ENCODE data around the gene MROH2A. TPM values are rescaled to one million over a fixed set of nuclear protein-coding genes. Genes with fewer than 3 reads are reported as not detected.

MROH2A gene
- total RNA-seq, 1 experiment from 2014 or later, result 2.4 TPM

- DNase-seq (ENCODE audit: low spot score), result no peak
Observed at GRCh38 chr2:233837694-233838229, 59.6 kb downstream of the MROH2A start.

GRCh38 chr2:233838251-233838650, 60.1 kb downstream of the MROH2A start:
- DNase-seq (ENCODE audit: low spot score), result no peak

DNA sequence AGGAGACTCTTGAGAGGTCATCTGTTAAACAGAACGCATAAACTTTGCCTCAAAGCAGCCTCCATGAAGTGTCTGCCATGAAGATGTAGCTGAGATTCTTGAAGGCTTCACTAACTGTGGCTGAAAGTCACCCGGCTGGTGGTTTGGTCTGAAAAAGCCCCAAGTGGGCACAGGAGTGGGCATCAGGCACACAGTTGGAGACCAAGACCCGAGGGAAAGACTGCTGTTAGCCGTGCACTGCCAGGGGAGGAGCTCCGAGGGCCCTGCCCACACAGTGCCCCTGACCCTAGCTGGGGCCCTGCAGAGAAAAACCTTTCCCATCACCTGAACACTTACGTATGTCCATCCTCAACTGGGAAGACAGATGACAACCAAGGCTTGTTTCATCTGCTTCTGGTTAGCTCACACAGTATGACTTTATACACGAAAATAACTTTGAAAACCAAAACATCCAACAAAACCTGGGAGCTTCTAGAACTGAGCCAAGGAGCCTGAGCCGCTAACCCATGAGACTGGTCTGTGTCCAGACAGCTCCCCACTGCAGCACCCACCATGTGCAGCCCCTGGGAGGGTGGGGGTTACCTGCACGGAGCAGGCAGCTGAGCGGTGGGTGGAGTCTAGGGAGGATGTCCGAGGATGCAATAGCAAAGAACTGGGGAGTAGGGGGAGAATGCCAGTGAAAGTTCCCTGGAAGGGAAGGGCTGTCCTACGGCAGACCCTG, 60.8 kb downstream of the MROH2A start:
- DNase-seq (ENCODE audit: low spot score), result no peak

GRCh38 chr2:233839447-233839820, 61.3 kb downstream of the MROH2A start:
- no peak for DNase-seq (ENCODE audit: low spot score)

DNA sequence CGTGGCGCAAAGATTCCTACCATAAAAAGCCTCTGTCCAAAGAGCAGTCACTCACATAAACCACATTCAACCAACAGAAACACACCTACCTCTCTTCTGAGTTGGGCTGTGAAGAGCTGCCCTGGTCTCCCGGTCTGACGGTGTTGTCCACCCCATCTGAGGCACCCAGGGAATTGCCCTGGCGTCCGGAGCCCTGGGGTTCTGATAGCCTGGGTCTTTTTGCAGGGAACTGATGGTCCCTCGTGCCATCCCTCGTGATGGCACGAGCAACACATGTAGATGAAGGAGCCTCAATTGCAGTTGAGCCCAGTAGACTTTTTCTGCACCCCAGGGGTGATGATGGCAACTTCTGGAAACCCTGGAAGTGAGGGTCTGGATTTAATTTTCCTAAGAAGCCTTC, 62.4 kb downstream of the MROH2A start:
- no peak for DNase-seq (ENCODE audit: low spot score)

- no peak for DNase-seq (ENCODE audit: low spot score)
Observed at GRCh38 chr2:233841183-233841582, 63.1 kb downstream of the MROH2A start.

DNA sequence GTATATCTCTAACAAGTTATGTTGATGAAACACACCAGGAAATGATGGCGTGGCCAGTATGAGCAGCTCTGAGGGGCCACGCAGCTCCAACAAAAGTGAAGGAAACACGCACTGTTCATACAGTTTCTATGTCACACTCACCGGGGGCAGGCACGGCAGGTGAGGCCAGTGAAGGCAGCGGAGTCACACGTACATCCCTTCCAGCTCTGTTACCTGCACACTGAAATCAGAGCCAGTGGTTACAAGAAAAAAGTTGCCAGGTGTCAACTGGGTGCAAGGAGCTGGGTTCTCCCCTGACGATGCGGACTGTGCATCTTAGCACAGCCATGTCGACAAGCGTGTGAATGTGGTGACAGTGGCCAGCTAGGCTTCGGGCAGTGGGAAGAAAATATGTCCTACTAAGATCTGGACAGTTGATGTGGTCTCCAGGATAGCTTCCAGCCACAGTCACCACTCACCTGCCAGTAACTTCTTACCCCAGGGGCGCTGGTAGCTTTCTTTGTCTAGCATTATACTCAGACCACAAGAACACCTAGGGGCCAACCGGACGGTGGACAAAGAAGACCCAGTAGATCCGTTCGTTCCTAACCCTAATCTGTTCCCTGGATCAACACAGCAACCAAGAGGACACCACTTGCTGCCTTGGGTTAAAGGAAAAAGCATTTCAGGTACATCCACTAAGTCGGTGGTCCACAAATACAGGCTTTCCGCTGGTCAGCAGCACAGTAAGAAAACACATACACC, 66.1 kb downstream of the MROH2A start:
- no peak for DNase-seq (ENCODE audit: low spot score)

GRCh38 chr2:233844836-233845235, 66.7 kb downstream of the MROH2A start:
- DNase-seq (ENCODE audit: low spot score), result no peak

- no peak for DNase-seq (ENCODE audit: low spot score)
Observed at GRCh38 chr2:233845301-233846060, 67.4 kb downstream of the MROH2A start.

DNA sequence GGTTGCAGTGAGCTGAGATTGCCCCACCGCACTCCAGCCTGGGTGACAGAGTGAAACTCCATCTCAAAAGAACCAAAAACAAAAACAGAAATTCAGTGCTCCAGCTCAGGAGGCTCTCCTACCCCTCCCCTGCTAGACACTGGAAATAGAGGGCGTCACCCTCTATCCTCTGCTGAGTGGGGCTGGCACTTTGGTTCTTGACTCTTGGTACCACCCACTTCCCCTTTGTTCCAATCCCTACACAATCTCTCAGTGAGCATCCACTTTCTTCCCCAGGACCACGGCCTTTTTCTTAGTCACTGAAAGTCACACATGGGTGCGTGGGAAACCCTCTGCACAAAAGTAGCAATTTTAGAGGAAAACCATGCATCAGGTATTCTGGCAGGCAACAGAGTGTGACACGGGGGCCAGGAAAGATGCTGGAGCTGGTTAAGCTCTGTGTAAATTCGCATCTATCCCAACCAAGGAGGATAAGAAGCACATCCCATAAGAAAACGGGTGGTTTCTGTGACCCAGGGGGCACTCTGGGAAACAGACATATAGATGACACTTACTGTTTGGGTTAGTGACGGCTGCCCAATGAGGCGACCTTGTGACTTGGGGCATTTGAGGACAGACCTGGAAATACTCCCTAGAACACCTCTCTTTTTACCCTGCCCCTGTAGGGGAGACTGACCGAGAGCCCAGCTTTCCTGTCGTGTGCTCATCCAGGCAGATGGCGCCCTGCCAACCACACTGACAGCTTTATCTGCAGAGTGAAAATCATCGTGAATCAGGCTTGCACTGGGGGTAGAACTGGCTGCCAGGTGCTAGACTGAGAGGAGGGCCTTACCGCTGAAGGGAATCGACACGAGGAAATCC, 68.5 kb downstream of the MROH2A start:
- no peak for DNase-seq (ENCODE audit: low spot score)

DNA sequence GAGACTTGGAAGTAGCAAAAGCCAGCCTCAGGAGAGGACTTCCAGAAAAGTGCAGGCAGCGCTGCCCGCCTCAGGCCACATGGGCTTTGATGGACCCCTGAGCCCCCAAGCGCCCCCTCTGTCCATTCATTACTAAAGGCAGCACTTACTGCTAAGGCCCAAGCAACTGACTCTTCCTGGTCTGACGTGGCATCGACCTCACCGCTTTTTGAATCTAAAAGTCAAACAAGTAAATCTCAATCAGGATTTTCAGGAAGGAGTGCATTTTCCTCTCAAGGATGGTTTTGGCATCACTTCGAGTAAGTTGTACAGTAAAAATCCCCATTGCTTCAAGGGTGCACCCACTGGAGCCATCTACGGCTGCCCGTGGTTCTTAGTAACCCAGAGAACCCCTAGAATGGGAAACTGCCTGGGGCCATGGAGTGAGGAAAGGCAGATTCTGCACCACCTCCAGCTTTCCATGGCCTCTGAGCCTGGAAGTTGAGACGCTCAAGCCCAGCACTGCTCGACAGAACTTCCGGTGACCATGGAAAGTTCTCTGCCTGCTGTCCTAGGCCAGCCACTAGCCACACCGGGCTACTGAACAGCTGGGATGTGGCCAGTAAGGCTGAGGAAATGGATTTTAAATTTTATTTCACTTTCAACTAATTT, 69.2 kb downstream of the MROH2A start:
- no peak for DNase-seq (ENCODE audit: low spot score)

GRCh38 chr2:233848276-233848675, 70.1 kb downstream of the MROH2A start:
- DNase-seq (ENCODE audit: low spot score), result no peak

GRCh38 chr2:233849607-233850271, 71.6 kb downstream of the MROH2A start:
- DNase-seq (ENCODE audit: low spot score), result no peak

- no peak for DNase-seq (ENCODE audit: low spot score)
Observed at GRCh38 chr2:233850745-233851144, 72.6 kb downstream of the MROH2A start.

DNA sequence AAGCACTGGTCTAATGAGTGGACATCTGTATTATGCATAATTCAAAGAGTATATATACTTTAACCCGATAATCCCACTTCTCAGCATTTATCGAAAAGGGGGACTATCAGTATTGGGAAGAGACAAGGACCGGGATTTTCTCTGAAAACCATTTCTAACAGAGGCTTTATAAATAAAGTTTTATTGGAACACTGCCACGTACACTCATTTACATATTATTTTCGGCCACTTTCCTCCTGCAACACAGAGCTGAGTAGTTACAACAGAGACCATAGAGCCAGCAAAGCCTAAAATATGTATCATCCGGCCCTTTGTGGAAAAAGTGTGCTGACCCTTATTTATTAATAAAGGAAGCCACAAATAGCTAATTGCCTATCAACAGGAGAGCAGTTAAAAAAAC, 73.0 kb downstream of the MROH2A start:
- no peak for DNase-seq (ENCODE audit: low spot score)

- no peak for DNase-seq (ENCODE audit: low spot score)
Observed at GRCh38 chr2:233852056-233852455, 73.9 kb downstream of the MROH2A start.

GRCh38 chr2:233853353-233853752, 75.2 kb downstream of the MROH2A start:
- no peak for DNase-seq (ENCODE audit: low spot score)

- no peak for DNase-seq (ENCODE audit: low spot score)
Observed at GRCh38 chr2:233853883-233854240, 75.7 kb downstream of the MROH2A start.

GRCh38 chr2:233854241-233854981, 76.3 kb downstream of the MROH2A start, which contains the start of gene HJURP:
HJURP (minus strand) TSS chr2:233854535; CDS start chr2:233854500, 35 bp downstream.
- DNase-seq (ENCODE audit: low spot score), result peak; percentile 96
